BJ (cell line): Measurements from ENCODE around the gene FGD4. TPM values are rescaled to one million over a fixed set of nuclear protein-coding genes. Genes with fewer than 3 reads are reported as not detected.

Source experiments
- CTCF ChIA-PET: fragments of 350-600 bp; formaldehyde crosslinking; extraction: SDS; loops from one replicate; lab custom pipeline; 2021; ENCODE audit warnings: antibody characterized with exemption, inconsistent platforms; lab: Yijun Ruan, JAX
- POLR2A ChIA-PET: fragments of 300-600 bp; sonication (Branson Sonifier 250); formaldehyde crosslinking; extraction: SDS; loops from one replicate; lab custom pipeline; 2021; ENCODE audit warnings: antibody characterized with exemption; lab: Charles Lee
- DNase-seq: peaks from one replicate; pipeline ENCODE4 v3.0.0-alpha.2; 2011; ENCODE audit warnings: low read depth
- H3K27me3 ChIP-seq: 2 replicates; pipeline ENCODE4 v1.6.0; 2011; ENCODE audit warnings: low read length; ENCODE audit not compliant: control insufficient read depth, insufficient read depth
- H3K36me3 ChIP-seq: 2 replicates; pipeline ENCODE4 v1.5.1; 2011; ENCODE audit warnings: low read length; ENCODE audit not compliant: control insufficient read depth, insufficient read depth
- H3K4me3 ChIP-seq: 2 replicates; pipeline ENCODE4 v1.5.1; 2011; ENCODE audit warnings: low read depth, mild to moderate bottlenecking, control low read depth, low read length
- polyA plus RNA-seq: library from polyadenylated mRNA; depleted of rRNA; stranded (reverse); fragments of >200 nt; gene quantifications from 2 replicates; pipeline ENCODE4 v1.2.3, GENCODE V29; 2011
- TF ChIP-seq, protein P1 (sequence below): IDR thresholded peaks from 2 replicates; pipeline ENCODE4 v1.5.1; 2011; ENCODE audit warnings: low read depth, mild to moderate bottlenecking, control low read depth, inconsistent platforms, low read length, moderate library complexity; ENCODE audit not compliant: insufficient read depth

The FGD4 gene
- polyA plus RNA-seq, 1 experiment, result 11.1 TPM

DNA sequence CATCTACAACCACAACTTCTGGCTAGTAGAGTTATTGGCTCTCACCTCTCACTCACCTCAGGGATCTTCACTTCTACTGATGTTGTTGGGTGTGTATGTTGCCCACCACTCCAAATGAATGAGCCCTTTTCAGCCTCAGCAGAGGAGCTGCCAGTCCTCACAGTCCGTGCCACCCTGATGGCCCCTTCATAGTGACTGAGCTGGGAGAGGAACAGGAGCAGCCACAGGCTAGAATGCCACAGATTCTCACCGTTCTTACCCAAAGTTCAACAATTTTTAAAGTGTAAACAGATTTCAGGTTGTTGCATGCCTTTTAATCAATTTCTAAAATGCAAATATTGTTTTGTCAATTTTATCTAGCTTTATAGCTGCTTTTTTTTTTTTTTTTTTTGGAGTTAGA lies 205.2 kb downstream of the FGD4 start:
- POLR2A ChIA-PET, result no interaction called here
- CTCF ChIA-PET, result interaction anchor here (0.9 kb wide), 1 partner anchor 14 kb away, joined by 3 read pairs; no protein-coding TSS in a partner anchor
- peaks cover 5% of the 10 kb centered on the region for H3K36me3 ChIP-seq
- no peak overlapping the region for H3K4me3 ChIP-seq
- no peaks in the 10 kb centered on the region for H3K27me3 ChIP-seq
- no peak for DNase-seq
- TF ChIP-seq, protein P1, sequence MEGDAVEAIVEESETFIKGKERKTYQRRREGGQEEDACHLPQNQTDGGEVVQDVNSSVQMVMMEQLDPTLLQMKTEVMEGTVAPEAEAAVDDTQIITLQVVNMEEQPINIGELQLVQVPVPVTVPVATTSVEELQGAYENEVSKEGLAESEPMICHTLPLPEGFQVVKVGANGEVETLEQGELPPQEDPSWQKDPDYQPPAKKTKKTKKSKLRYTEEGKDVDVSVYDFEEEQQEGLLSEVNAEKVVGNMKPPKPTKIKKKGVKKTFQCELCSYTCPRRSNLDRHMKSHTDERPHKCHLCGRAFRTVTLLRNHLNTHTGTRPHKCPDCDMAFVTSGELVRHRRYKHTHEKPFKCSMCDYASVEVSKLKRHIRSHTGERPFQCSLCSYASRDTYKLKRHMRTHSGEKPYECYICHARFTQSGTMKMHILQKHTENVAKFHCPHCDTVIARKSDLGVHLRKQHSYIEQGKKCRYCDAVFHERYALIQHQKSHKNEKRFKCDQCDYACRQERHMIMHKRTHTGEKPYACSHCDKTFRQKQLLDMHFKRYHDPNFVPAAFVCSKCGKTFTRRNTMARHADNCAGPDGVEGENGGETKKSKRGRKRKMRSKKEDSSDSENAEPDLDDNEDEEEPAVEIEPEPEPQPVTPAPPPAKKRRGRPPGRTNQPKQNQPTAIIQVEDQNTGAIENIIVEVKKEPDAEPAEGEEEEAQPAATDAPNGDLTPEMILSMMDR, result no peak

DNA sequence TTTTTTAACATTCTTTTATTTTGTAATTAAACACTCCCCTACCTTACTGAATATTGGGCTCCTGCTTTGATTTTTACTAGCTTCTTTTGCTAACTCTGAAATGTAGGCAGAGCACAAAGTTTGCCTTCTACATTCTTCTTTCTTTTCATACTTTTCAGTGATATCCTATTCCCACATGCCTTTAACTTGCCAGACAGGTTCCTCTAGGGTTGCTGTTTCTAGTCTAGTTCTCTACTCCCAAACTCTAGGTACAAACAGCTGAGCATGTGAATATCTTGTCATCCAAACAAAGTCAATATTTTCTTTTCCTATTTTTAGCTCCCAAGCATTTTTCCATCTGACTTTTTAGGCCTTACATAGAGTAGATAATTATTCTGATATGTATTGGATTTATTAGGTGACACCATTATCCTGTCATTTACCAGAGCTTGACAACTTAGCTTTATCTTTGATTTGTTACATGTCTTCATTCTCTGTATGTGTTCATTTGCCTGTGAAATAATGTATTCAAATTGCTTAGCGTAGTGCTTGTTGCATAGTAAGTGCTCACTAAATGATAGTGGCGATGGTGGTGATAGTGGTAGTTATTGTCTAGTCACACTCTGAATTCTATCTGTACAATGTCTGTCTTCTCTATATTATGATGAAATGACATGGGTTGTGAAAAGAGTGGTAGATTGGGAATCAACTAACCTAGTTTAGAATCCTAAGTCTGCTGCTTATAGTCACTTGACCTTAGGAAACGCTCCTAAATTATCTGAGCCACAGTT lies 206.2 kb downstream of the FGD4 start:
- Histone ChIP-seq H3K36me3 (peaks cover 7% of the 10 kb centered on the region), H3K4me3 (no peak overlapping the region), H3K27me3 (no peaks in the 10 kb centered on the region)
- CTCF ChIA-PET, result interaction anchor here (0.6 to 1.0 kb wide), 3 partner anchors 13 to 57 kb away, joined by 3 read pairs; no protein-coding TSS in a partner anchor
- no peak for DNase-seq
- POLR2A ChIA-PET, result no interaction called here
- TF ChIP-seq, protein P1, result no peak

DNA sequence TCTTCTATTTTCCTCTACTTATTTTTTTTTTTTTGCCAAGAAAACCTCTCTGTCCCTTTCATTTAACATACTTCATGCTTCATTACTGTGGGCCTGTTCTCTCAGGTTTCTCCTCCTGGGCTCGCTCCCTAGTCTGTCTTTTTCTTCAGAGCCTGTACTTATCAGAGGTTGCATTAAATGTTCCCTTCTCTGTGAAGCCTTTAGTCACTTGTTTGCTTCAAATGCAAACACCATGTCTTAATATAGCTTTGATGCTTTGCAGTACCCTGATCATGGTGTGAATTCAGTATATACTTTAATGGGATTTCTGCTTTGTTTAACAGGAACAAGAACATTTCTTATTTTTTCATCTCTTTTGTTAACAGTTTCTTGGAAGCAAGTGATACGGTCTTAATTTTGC lies 207.1 kb downstream of the FGD4 start:
- TF ChIP-seq, protein P1, result no peak
- DNase-seq, result no peak
- Histone ChIP-seq H3K4me3 (no peak overlapping the region), H3K36me3 (peaks cover 7% of the 10 kb centered on the region), H3K27me3 (no peaks in the 10 kb centered on the region)
- ChIA-PET POLR2A (no interaction called here), CTCF (interaction anchor here (1.1 kb wide), 1 partner anchor 18 kb away, joined by 3 read pairs; no protein-coding TSS in a partner anchor)

DNA sequence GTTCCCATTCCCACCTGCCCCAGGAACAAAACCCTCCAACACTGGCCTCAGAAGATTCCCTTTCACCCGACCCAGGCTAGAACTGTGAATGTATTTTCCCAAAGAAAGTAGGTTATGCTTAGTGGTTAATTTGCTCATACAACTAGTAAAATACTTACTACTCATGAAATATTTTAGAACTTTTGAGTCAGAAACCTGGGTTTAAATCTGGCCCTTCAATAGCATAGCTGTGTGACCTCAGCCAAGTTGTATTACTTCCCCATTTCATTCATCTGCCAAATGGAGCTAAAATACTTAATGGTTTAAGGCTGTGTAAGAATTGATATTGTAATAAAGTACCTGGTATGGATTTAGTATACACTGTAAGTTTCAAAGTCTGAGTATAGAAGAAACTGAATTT lies 210.6 kb downstream of the FGD4 start:
- Histone ChIP-seq H3K36me3 (peaks cover 9% of the 10 kb centered on the region), H3K27me3 (no peaks in the 10 kb centered on the region), H3K4me3 (no peak overlapping the region)
- DNase-seq, result no peak
- POLR2A ChIA-PET, result no interaction called here
- CTCF ChIA-PET, result no interaction called here
- TF ChIP-seq, protein P1, result no peak

DNA sequence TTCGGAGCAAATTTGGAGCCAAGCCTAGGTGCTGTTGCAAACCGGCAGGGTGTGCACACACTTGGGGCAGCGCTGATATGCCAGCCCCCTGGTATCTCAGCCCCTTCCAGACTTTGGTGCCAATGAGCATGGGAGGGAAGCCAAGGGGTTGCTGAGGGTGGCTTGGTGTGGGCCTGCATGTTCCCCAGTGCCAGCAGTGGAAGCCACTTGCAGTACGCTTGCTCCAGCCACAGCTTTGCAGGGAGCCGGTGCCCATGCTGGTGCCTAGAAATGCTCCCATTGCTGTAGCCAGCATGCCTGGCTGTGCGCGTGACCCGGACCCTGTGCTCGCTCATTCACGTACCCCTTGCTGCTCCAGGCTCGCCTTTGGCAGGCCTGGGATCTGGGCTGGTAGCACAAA lies 212.6 kb downstream of the FGD4 start:
- TF ChIP-seq, protein P1, result no peak
- ChIA-PET CTCF (interaction anchor here (1.0 kb wide), 1 partner anchor 60 kb away, joined by 3 read pairs; no protein-coding TSS in a partner anchor), POLR2A (no interaction called here)
- H3K27me3 ChIP-seq, result no peaks in the 10 kb centered on the region
- H3K4me3 ChIP-seq, result no peak overlapping the region
- DNase-seq, result no peak
- H3K36me3 ChIP-seq, result peaks cover 14% of the 10 kb centered on the region
